ENCODE data around the gene GNS.
A peak's percentile ranks its signal among the peaks of the same experiment; 100 is the strongest.

The GNS gene

GRCh38 chr12:64735442-64735841 is 23.8 kb downstream of the GNS start:
- no peak for DNase-seq (ENCODE audit: low spot score)

GRCh38 chr12:64733857-64734256 is 25.3 kb downstream of the GNS start:
- DNase-seq (ENCODE audit: low spot score): no peak

- no peak for DNase-seq (ENCODE audit: low spot score)
Observed at GRCh38 chr12:64731683-64732082, 27.5 kb downstream of the GNS start.

- no peak for DNase-seq (ENCODE audit: low spot score)
Observed at GRCh38 chr12:64730588-64730969, 28.6 kb downstream of the GNS start.

GRCh38 chr12:64729909-64730587 is 29.2 kb downstream of the GNS start:
- DNase-seq (ENCODE audit: low spot score): peak; percentile 30

- DNase-seq (ENCODE audit: low spot score): no peak
Observed at GRCh38 chr12:64724201-64724745, 34.9 kb downstream of the GNS start.

GRCh38 chr12:64723630-64724029 is 35.6 kb downstream of the GNS start:
- DNase-seq (ENCODE audit: low spot score): no peak

- DNase-seq (ENCODE audit: low spot score): no peak
Observed at GRCh38 chr12:64722835-64723234, 36.4 kb downstream of the GNS start.

- no peak for DNase-seq (ENCODE audit: low spot score)
Observed at GRCh38 chr12:64720884-64721283, 38.3 kb downstream of the GNS start.

- DNase-seq (ENCODE audit: low spot score): no peak
Observed at GRCh38 chr12:64718649-64719048, 40.6 kb downstream of the GNS start.

- DNase-seq (ENCODE audit: low spot score): no peak
Observed at GRCh38 chr12:64716839-64717455, 42.3 kb downstream of the GNS start.

GRCh38 chr12:64716371-64716770 is 42.8 kb downstream of the GNS start:
- DNase-seq (ENCODE audit: low spot score): no peak

- DNase-seq (ENCODE audit: low spot score): no peak
Observed at GRCh38 chr12:64714551-64714968, 44.6 kb downstream of the GNS start.

GRCh38 chr12:64713376-64713775 is 45.8 kb downstream of the GNS start:
- no peak for DNase-seq (ENCODE audit: low spot score)

GRCh38 chr12:64709429-64709828 is 49.8 kb downstream of the GNS start:
- DNase-seq (ENCODE audit: low spot score): no peak

- no peak for DNase-seq (ENCODE audit: low spot score)
Observed at GRCh38 chr12:64707926-64708325, 51.3 kb downstream of the GNS start.

GRCh38 chr12:64707362-64707761 is 51.8 kb downstream of the GNS start:
- no peak for DNase-seq (ENCODE audit: low spot score)

- DNase-seq (ENCODE audit: low spot score): no peak
Observed at GRCh38 chr12:64706857-64707256, 52.3 kb downstream of the GNS start.

- DNase-seq (ENCODE audit: low spot score): no peak
Observed at GRCh38 chr12:64706306-64706705, 52.9 kb downstream of the GNS start.

GRCh38 chr12:64701283-64701682 is 57.9 kb downstream of the GNS start:
- no peak for DNase-seq (ENCODE audit: low spot score)

GRCh38 chr12:64700532-64700931 is 58.7 kb downstream of the GNS start:
- DNase-seq (ENCODE audit: low spot score): no peak

- DNase-seq (ENCODE audit: low spot score): no peak
Observed at GRCh38 chr12:64699504-64700115, 59.6 kb downstream of the GNS start.

- no peak for DNase-seq (ENCODE audit: low spot score)
Observed at GRCh38 chr12:64696080-64696741, 63.0 kb downstream of the GNS start.
